ENCODE measurements around the gene RASSF6.
"Not testable (repeated sequence)": the region's sequence is repeated elsewhere in the genome, so short reads cannot be mapped to it uniquely, and the experiment has no call there.

Gene RASSF6

GRCh38 chr4:73609706-73610105 lies 10.5 kb downstream of the RASSF6 start:
- no peak for DNase-seq

GRCh38 chr4:73608689-73609594 lies 11.3 kb downstream of the RASSF6 start:
- no peak for DNase-seq

GRCh38 chr4:73607375-73608033 lies 12.7 kb downstream of the RASSF6 start:
- no peak for DNase-seq

GRCh38 chr4:73606465-73606974 lies 13.7 kb downstream of the RASSF6 start:
- no peak for DNase-seq

GRCh38 chr4:73603854-73604584 lies 16.2 kb downstream of the RASSF6 start:
- no peak for DNase-seq

GRCh38 chr4:73603271-73603710 lies 16.9 kb downstream of the RASSF6 start:
- DNase-seq, result no peak

GRCh38 chr4:73600954-73601353 lies 19.3 kb downstream of the RASSF6 start:
- DNase-seq, result no peak

- DNase-seq, result no peak
These were observed 21.1 kb downstream of the RASSF6 start for GRCh38 chr4:73599182-73599581.

- no peak for DNase-seq
These were observed 22.6 kb downstream of the RASSF6 start for GRCh38 chr4:73597594-73597993.

GRCh38 chr4:73597183-73597582 lies 23.1 kb downstream of the RASSF6 start:
- not testable (repeated sequence) for DNase-seq

- no peak for DNase-seq
These were observed 24.2 kb downstream of the RASSF6 start for GRCh38 chr4:73596001-73596400.

- no peak for DNase-seq
These were observed 26.5 kb downstream of the RASSF6 start for GRCh38 chr4:73593631-73594241.

- no peak for DNase-seq
These were observed 30.1 kb downstream of the RASSF6 start for GRCh38 chr4:73589887-73590801.

- no peak for DNase-seq
These were observed 30.9 kb downstream of the RASSF6 start for GRCh38 chr4:73589261-73589847.

- no peak for DNase-seq
These were observed 31.6 kb downstream of the RASSF6 start for GRCh38 chr4:73588613-73589012.

- no peak for DNase-seq
These were observed 33.6 kb downstream of the RASSF6 start for GRCh38 chr4:73586666-73587065.

- DNase-seq, result no peak
These were observed 34.2 kb downstream of the RASSF6 start for GRCh38 chr4:73586040-73586439.

GRCh38 chr4:73585345-73585744 lies 34.9 kb downstream of the RASSF6 start:
- no peak for DNase-seq

GRCh38 chr4:73583666-73584065 lies 36.6 kb downstream of the RASSF6 start:
- peak; percentile 17 for DNase-seq

GRCh38 chr4:73577371-73577770 lies 42.9 kb downstream of the RASSF6 start:
- no peak for DNase-seq

- no peak for DNase-seq
These were observed 43.9 kb downstream of the RASSF6 start for GRCh38 chr4:73576381-73576780.

Measured in kidney glomerular epithelial cell (primary cell).